Esophagus (tissue), 2 donors: ENCODE measurements around the gene IRX3. TPM values are rescaled to one million over a fixed set of nuclear protein-coding genes. Genes with fewer than 3 reads are reported as not detected.

Experiments
- H3K27ac ChIP-seq, 2 donors: one replicate each; pipeline ENCODE4 v1.5.1; 2013; ENCODE audit warnings: low read depth in 2 of 2, mild to moderate bottlenecking in 2 of 2, inconsistent platforms in 1 of 2, low read length in 1 of 2, moderate library complexity in 1 of 2
- H3K27me3 ChIP-seq, 2 donors: one replicate each; pipeline ENCODE4 v1.6.1; 2013; ENCODE audit warnings: low read length in 2 of 2, control low read depth in 1 of 2, mild to moderate bottlenecking in 1 of 2; ENCODE audit not compliant: insufficient read depth in 2 of 2, control insufficient read depth in 1 of 2
- H3K36me3 ChIP-seq, 2 donors: one replicate each; pipeline ENCODE4 v1.6.1; 2013; ENCODE audit warnings: low read length in 1 of 2; ENCODE audit not compliant: control insufficient read depth in 2 of 2, insufficient read depth in 2 of 2
- H3K4me1 ChIP-seq, 2 donors: one replicate each; pipeline ENCODE4 v1.6.1; 2013; ENCODE audit warnings: low read length in 1 of 2; ENCODE audit not compliant: control insufficient read depth in 2 of 2, insufficient read depth in 2 of 2
- H3K4me3 ChIP-seq, 2 donors: one replicate each; pipeline ENCODE4 v1.5.1; 2013; ENCODE audit warnings: low read length in 2 of 2, mild to moderate bottlenecking in 2 of 2, low read depth in 1 of 2, moderate library complexity in 1 of 2
- H3K9me3 ChIP-seq, 2 donors: one replicate each; pipeline ENCODE4 v1.6.1; 2013; ENCODE audit warnings: mild to moderate bottlenecking in 2 of 2, low read depth in 1 of 2, low read length in 1 of 2, moderate library complexity in 1 of 2; ENCODE audit not compliant: control insufficient read depth in 2 of 2, insufficient read depth in 1 of 2
- WGBS, 2 donors: extraction: QIAGEN DNeasy Blood & Tissue Kit; methylation state at CpG; one replicate each; pipeline ENCODE4 v1.1.7; 2013; 5-methylcytosine and 5-hydroxymethylcytosine counted together
- polyA plus RNA-seq, 2 donors: library from polyadenylated mRNA; stranded (reverse); fragments of 200-250 nt; gene quantifications; one replicate each; pipeline ENCODE4 v1.2.3, GENCODE V29; 2013
- donor health status: healthy with polysubstance abuse.
- donor health status: Bipolar disorder and iron deficiency.

Gene IRX3
- 10 to 100 TPM; 12.3 to 20.2 TPM for polyA plus RNA-seq

DNA sequence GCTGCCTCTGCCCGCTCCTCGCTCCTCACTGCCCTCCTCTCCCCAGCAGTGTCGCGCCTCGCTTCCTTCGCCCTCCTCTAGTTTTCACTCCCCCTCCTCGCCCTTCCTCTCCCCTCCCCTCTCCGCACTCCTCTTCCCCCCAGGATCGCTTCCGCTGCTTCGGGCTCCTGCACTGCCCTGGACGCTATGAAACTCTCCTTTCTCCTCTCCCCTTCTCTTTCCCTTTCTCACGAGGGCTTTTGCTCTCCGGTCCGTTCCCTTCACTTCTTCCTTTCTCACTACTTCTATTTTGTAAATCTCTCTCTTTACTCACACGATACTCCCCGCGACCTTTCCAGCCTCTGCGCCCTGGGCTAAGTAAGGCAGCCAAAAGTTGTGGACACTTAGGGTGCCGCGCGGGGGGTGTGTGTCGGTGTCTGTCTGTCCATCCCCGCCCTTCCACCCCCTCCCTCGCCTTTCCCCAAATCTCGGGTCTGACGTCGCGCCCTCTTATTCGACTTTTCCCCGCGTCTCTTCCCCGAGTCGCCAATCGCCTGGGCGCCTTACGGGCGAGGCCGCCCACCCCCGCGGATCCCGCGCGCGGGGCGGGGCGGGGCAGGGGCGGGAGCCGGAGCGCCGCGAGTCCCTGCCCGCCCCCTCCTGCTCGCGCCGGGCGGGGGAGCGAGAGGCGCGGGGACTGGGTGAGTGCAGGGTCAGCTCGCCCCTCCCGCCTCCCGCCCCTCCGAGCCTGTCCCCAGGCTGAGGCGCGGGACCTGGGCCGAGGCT lies at the start of gene IRX3:
Gene IRX3, minus strand, starts transcription at position 422 of the 765 bp plus-strand sequence. CDS start 737 bp downstream, outside the sequence.
- Histone ChIP-seq H3K9me3 (peaks cover 0 to 3% of the 10 kb centered on the region in 2 donors), H3K27ac (peak within 1 kb of the TSS; percentile 95), H3K4me1 (peaks cover 2 to 8% of the 10 kb centered on the region in 2 donors), H3K36me3 (peaks cover 0 to 5% of the 10 kb centered on the region in 2 donors), H3K4me3 (peak within 1 kb of the TSS; percentile 78 to 87), H3K27me3 (peaks cover 0 to 11% of the 10 kb centered on the region in 2 donors)
- 2% methylated on average over 62 to 67 of the region's 67 CpGs for WGBS, 2 donors

DNA sequence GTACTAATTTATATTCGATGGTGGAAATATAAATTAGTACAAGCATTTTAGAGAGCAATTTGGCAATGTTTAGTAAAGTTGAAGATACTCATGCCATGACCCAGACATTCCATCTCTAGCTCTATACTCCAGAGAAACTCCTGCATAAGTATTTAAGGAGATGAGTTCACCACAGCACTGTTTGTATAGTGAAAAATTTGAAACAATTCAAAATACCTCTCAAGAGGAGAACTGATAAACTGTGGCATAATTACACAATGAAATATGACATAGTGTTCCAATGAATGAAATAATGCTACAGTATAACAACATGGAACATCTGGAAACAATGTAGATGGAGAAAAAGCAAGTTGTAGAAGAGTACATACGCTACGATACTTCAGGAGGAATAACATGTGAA lies 48.6 kb upstream of the IRX3 start:
- WGBS, 2 donors = 71 to 72% methylated on average over 3 of the region's 3 CpGs
- no peak overlapping the region for H3K27ac ChIP-seq
- H3K4me1 ChIP-seq = peaks cover 0 to 4% of the 10 kb centered on the region in 2 donors
- no peaks in the 10 kb centered on the region for H3K36me3 ChIP-seq
- no peaks in the 10 kb centered on the region for H3K9me3 ChIP-seq
- H3K27me3 ChIP-seq = no peaks in the 10 kb centered on the region
- no peak overlapping the region for H3K4me3 ChIP-seq

DNA sequence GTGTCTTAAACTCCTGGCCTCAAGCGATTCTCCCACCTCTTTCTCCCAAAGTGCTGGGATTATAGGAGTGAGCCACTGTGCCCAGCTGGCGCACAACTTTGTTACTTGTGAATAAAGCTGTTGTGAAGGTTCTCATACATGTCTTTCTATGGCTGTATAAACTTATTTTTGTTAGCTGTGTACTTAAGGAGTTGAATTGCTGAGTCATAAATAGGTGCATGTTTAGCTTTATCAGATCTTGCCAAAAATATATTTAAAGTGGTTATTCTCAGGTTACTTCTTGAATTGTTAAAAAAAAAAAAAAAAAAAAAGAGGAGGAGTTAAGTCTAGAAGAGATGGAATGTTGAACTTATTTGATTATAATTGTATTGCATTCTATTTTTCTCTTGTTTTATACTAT lies 47.6 kb upstream of the IRX3 start:
- Histone ChIP-seq H3K9me3 (peaks cover 0 to 2% of the 10 kb centered on the region in 2 donors), H3K27me3 (no peaks in the 10 kb centered on the region), H3K27ac (no peak overlapping the region), H3K4me1 (no peaks in the 10 kb centered on the region), H3K4me3 (no peak overlapping the region), H3K36me3 (no peaks in the 10 kb centered on the region)
- WGBS, 2 donors = 47 to 63% methylated on average over 2 of the region's 2 CpGs

DNA sequence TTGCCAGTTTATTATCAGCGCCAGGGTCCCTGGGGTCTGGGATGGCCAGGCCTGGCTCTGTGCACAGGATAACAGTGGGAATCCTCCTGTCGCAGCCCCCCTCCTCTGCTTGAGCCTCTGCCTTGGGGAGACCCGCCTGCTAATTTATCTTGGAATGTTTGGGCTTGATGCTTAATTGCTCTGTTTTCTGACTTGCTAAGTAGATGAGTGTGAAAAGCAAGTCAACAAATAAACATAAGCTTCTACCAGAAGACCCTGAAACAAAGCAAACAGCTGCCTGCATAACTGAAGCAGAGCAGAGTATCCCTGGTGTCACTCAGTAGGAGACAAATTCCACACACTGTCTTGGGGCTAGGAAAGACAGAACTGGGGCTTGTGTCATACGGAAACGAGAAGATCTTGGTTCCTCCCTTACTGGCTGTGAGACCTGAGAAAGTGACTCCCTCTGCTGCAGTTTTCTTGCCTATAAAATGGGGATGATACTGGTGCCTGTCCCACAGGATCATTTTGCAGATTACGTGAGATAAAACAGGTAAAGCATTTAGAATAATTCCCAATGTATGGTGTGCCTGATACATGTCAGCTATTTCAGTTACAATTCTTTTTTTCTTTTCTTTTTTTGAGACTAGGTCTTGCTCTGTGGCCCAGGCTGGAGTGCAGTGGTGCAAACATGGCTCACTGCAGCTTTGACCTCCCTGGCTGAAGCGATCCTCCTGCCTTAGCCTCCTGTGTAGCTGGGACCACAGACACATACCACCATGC lies 44.8 kb upstream of the IRX3 start:
- no peaks in the 10 kb centered on the region for H3K36me3 ChIP-seq
- no peak overlapping the region for H3K4me3 ChIP-seq
- H3K4me1 ChIP-seq = no peaks in the 10 kb centered on the region
- no peaks in the 10 kb centered on the region for H3K27me3 ChIP-seq
- H3K9me3 ChIP-seq = peaks cover 0 to 2% of the 10 kb centered on the region in 2 donors
- H3K27ac ChIP-seq = no peak overlapping the region
- WGBS, 2 donors = 68 to 74% methylated on average over 7 of the region's 7 CpGs

DNA sequence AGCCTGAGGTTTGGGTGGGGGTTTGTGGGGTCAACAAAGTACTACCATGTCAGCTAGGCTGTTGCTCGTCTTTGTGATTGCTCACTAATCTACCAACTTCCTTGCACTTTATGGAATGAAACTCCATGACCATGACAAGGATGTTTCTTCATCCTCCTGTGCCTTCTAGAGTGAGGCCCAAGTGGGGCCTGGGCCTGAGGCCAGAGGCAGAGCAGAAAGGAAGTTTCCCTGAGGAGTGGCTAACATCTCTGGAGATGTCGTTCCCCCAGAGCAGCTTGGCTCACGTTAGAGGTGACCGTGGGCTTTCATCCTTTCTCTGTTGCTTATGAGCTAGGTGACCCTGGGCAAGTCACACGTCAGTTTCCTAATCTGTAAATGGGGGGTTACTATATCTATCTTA lies 41.0 kb upstream of the IRX3 start:
- 80 to 87% methylated on average over 5 of the region's 5 CpGs for WGBS, 2 donors
- no peaks in the 10 kb centered on the region for H3K4me1 ChIP-seq
- H3K27me3 ChIP-seq = no peaks in the 10 kb centered on the region
- H3K9me3 ChIP-seq = peaks cover 0 to 2% of the 10 kb centered on the region in 2 donors
- no peaks in the 10 kb centered on the region for H3K36me3 ChIP-seq
- H3K27ac ChIP-seq = no peak overlapping the region
- no peak overlapping the region for H3K4me3 ChIP-seq

DNA sequence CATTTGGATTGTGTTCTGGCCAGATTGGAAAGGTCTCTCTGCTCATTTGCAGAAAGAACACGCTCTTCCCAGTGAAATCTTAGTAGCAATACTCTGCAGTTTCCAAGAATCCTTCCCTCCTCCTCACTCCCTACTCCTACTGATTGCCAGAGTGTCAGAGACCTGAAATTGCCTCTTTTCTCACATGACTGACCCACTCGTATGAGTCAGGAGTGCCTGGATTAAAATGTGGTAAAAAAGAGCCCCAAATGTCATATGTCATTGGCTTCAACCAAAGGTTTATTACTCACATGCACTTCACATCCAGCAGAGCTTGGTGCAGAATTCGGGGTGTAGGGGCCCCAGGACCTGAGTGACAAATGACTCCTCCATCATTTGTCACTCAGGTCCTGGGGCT lies 39.7 kb upstream of the IRX3 start:
- 71 to 72% methylated on average over 3 of the region's 3 CpGs for WGBS, 2 donors
- Histone ChIP-seq H3K27ac (no peak overlapping the region), H3K27me3 (no peaks in the 10 kb centered on the region), H3K4me1 (no peaks in the 10 kb centered on the region), H3K36me3 (no peaks in the 10 kb centered on the region), H3K4me3 (no peak overlapping the region), H3K9me3 (peaks cover 0 to 2% of the 10 kb centered on the region in 2 donors)

DNA sequence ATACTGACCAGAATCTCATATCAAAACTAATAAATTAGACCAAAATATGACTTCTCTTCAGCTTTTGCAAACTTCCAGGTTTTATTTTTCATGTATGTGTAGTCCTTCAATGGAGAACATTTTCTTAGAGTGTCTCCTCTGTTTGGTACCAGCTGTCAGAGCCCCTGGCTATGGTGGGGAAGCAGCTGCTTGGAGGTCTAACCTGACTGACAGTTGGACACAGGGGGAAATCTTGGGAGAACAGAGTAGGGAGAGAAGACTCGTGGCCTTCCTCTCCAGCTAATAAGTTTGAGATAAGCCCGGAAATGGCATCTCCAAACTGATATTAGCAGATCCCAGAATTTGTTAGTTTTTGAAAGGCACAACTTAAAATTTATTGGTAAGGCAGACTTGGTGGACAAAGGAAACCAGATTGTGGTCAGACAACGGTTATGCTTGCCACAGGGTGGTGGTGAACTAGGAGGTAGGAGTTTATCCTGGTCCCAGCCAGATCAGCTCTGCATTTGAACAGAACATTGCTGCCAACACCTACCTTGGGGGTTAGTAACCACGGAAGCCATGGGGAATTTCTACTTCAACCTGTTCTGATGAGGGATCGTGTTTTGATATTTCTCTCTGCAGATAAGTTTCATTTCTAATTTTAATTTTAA lies 39.2 kb upstream of the IRX3 start:
- Histone ChIP-seq H3K27me3 (no peaks in the 10 kb centered on the region), H3K4me3 (no peak overlapping the region), H3K9me3 (peaks cover 0 to 2% of the 10 kb centered on the region in 2 donors), H3K27ac (no peak overlapping the region), H3K36me3 (no peaks in the 10 kb centered on the region), H3K4me1 (no peaks in the 10 kb centered on the region)
- WGBS, 2 donors = 70 to 72% methylated on average over 5 of the region's 5 CpGs

DNA sequence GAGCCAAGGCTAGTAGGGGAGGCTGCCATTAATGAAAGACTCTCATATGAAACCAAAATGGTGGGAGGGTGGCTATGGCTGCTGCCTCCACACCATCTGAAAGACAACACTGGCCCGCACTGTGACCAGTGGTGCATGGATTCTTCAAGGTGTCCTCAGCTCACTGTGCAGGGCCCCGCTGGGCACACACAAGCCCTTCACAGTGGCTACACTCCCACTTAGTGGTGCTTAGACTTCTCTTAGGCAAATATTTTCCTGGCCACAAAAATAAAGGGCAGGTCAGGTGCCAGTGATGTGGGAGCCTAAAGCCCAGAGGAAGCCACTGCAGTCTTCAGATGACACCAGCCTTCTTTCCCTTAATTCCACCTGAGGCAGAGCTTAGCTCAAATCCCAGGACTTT lies 38.1 kb upstream of the IRX3 start:
- Histone ChIP-seq H3K9me3 (no peaks in the 10 kb centered on the region), H3K27ac (no peak overlapping the region), H3K4me3 (no peak overlapping the region), H3K4me1 (no peaks in the 10 kb centered on the region), H3K27me3 (no peaks in the 10 kb centered on the region), H3K36me3 (no peaks in the 10 kb centered on the region)
- WGBS, 2 donors = 94 to 95% methylated on average over 2 of the region's 2 CpGs

DNA sequence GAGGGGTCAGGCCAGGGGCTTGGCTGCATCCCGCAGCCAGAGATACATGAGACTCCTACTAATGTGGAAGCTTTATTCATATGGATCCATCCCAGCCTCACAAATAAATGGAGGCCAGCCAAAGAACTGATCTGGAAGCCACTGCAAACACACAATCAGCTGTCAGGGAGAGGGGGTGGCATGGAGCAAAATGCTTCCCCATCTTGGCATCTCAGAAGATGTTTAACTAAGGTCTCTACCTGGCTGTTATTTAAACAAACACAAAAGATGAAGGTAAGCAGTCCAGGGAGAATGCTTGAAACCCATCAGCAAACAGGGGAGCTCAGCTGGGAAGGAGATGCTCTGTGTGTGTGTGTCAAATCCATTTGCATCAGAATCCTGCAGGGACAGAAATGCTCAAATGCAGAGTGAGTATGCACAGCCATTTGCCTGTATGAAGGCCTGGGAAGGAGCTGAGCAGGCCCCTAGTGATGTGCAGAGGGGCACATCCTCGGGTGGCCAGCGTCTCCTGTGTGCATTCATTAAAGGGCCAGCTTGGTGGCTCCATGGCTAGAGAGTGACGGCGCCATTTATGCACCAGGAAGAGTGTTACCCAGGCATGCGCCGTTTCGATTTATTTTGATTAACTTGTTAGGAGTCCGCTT lies 34.2 kb upstream of the IRX3 start:
- Histone ChIP-seq H3K27ac (no peak overlapping the region), H3K9me3 (no peaks in the 10 kb centered on the region), H3K27me3 (no peaks in the 10 kb centered on the region), H3K4me1 (no peaks in the 10 kb centered on the region), H3K36me3 (no peaks in the 10 kb centered on the region), H3K4me3 (no peak overlapping the region)
- WGBS, 2 donors = 81 to 86% methylated on average over 9 of the region's 9 CpGs
